GM21447 (cell line): ENCODE measurements around the gene MAGI1.
A peak's percentile ranks its signal among the peaks of the same experiment; 100 is the strongest.

ENCODE experiments used
- ATAC-seq: cut with Tn5 transposase; IDR thresholded peaks from one replicate; pipeline ENCODE4 v1.9.1; 2021; ENCODE audit not compliant: unreplicated experiment

The MAGI1 gene

GRCh38 chr3:65975032-65975431 lies 63.7 kb downstream of the MAGI1 start:
- no peak for ATAC-seq

- no peak for ATAC-seq
These were observed 64.2 kb downstream of the MAGI1 start for GRCh38 chr3:65974509-65974908.

DNA sequence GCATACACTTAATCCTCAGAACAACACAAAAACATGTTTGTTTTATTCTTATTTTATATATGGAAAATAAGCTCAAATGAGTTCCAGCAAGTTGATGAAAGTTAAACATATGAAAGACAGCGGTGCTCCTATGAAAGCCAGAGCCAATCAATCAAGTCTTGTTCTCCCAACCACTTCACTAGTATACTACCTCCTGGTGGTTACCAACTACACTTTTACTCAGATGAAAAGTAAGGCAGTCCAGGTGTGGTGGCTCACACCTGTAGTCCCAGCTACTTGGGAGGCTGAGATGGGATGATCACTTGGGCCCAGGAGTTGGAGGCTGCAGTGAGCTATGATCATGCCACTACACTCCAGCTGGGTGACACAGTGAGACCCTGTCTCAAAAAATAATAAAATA lies 66.0 kb downstream of the MAGI1 start:
- ATAC-seq: no peak

DNA sequence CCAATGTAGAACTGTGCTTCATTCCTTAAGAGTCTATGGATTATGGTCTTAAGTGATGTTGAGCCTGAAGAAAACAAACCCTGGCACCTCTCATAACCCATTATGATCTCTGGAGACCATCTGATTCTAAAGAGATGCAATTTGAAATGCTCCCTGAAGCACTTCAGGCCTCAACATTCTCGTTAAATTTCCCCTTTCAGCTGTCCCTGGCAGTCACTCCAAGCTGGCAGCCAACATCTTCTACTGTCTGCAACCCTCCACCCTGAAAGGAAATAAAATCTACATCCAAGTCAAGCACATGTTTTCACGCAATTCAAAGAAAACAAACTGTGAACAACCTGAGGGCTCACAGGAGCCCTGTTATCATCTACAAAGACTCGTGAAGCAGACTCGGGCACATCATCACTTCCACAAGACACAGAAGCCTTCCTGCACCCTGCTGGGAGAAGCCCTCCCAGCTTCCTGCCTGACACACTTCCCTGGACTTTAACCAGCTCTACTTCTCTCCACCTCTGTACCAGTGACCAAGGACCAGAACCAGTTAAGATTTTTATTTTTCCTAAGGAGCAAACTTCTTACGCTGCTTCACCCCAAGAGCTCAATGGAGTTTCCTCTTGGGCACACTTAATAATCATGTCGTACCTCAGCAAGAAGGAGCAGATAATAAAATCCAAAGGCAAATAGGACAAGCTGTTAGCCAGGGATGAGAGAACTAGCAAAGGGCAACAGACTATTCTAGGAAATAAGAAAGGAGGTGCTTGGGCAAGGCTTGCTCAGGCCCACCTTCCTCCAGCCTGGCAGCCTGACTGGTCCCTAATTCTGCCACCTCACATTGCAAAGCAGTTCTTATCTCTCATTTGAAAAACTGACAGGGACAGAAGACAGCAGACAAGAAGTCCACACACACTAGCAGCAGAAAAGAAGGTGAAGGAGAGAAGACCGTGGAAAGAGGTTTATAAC lies 67.1 kb downstream of the MAGI1 start:
- ATAC-seq: no peak

- no peak for ATAC-seq
These were observed 69.7 kb downstream of the MAGI1 start for GRCh38 chr3:65968996-65969395.

DNA sequence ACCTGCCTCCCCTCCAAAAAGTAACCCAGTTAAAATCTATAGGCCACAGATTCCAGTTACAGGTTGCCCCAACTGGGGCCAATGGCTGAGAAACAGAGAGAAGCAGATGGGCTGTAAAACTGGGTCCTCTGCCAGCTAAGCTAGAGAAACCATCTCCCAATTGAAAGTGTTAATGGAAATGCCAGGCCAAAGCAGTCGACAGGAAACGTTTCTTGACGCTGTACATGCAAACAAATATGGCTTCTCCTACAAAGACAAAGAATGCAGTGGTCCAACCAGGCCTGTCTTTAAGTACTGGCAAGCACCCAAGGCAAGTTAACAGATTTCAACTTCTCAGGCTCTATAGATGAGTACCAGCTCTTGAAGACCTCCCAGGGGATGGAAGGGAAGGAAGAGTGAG lies 71.3 kb downstream of the MAGI1 start:
- ATAC-seq: no peak

- no peak for ATAC-seq
These were observed 73.9 kb downstream of the MAGI1 start for GRCh38 chr3:65964838-65965237.

- ATAC-seq: peak; percentile 97
These were observed 74.7 kb downstream of the MAGI1 start for GRCh38 chr3:65963787-65964677.

GRCh38 chr3:65961733-65962132 lies 77.0 kb downstream of the MAGI1 start:
- no peak for ATAC-seq

DNA sequence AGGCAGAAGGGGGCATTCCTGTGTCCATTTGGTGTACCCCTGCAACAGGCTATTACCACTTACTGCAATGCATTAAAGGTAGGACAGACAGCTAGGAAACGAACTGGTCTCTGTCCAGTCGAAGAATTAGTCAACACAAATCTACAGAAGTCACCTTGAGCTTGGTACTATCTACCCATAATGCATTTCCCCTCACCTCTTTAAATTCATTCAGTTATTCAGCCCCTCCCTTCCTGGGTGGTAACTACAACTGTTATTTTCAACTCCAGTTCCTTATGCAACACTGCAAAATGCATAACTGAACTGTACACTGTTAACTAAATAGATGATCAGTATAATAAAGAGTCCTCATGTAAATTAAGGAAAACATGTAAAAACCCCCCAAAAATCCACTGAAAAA lies 77.6 kb downstream of the MAGI1 start:
- ATAC-seq: no peak

DNA sequence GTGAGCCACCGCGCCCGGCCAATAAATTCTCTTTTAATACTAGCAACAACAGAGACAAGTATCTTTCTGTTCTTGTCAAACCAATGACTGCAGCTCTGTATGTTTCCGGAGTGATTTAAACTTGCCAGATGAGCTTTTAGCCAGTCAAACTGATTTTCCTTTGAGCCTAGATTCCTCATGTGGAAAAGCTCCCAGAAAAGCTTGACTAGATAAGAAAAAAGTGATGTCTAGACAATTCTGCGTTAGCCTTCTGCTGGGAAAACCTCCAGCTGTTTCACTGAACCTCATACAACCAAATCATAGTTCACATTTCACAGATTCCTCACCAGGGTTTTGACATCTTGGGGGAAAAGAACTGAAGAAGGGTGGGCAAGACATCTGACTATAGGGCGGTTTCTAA lies 78.6 kb downstream of the MAGI1 start:
- no peak for ATAC-seq

DNA sequence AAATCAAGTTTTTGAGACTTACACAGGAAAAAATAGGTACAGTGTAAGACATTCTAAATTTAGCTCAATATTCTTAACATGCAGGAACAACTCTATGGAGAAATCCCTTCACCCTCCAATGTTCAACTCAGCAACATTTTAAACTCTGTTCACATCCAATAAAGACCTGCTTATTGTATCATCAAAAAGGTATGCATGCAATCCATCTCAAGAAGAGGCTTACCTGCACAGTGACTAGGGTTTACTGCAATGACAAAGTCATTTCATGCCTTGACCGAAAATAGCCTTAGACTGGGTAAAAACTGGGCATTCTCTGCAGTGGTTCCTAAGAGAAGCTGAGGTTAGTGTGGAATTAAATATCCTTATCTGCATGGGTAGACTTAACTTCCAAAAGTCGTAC lies 80.5 kb downstream of the MAGI1 start:
- no peak for ATAC-seq

GRCh38 chr3:65955792-65956477 lies 82.8 kb downstream of the MAGI1 start:
- no peak for ATAC-seq

DNA sequence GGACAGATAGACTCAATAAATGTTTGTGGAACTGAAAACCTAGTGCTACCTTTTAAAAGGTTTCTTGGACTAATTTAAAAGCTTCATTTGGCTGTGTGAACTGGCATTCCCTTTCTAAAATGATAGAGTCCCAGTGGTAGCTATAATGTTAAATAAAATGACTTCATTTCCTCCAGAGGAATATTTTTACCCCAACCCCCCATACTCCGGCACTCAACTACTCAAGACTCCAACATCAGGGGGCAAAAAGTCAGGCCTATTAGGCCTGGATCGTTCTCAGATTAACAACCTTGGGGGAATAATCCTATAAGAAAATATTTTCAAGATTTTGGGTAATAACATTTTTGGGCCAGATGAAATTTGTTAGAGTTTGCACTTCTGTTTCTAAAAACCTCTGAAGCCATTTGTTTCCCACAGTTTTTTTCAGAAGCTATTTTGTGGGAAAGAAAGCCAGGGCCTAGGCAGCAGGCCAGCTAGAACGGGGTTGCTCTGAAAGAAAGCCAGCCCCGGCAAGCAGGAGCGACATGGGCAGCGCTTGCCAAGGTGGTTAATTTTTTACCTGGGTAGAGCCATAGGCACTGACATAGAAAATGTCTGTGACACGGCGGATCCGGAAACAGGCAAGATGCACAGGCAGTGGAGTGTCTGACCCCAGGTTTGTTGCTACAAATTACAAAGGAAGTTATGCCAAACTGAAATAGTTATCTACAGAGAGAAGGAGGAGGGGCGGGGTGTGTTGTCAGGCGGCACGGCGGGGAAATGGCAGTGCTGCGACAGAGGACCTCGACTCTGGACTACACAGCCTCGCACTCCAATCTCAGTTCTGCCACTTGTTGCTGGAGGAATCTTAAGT lies 84.6 kb downstream of the MAGI1 start:
- no peak for ATAC-seq

- ATAC-seq: no peak
These were observed 85.4 kb downstream of the MAGI1 start for GRCh38 chr3:65953301-65953812.

DNA sequence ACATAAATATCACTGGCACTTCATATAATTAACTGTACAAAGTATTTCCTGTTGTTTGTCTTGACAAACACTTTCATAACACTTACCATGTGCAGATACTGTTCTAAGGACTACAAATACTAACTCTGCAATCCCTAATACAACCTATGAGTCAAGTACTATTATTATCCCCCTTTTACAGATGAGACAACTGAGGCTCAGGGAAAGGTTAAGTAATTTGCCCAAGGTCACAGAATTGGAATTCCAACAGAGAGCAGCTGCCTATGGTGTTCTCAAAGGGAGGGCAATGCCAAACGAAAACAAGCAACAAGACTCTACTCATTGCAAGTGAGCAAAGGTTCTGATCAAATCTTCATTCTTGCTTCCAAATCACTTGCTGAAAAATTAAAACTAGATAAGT lies 85.9 kb downstream of the MAGI1 start:
- ATAC-seq: no peak

DNA sequence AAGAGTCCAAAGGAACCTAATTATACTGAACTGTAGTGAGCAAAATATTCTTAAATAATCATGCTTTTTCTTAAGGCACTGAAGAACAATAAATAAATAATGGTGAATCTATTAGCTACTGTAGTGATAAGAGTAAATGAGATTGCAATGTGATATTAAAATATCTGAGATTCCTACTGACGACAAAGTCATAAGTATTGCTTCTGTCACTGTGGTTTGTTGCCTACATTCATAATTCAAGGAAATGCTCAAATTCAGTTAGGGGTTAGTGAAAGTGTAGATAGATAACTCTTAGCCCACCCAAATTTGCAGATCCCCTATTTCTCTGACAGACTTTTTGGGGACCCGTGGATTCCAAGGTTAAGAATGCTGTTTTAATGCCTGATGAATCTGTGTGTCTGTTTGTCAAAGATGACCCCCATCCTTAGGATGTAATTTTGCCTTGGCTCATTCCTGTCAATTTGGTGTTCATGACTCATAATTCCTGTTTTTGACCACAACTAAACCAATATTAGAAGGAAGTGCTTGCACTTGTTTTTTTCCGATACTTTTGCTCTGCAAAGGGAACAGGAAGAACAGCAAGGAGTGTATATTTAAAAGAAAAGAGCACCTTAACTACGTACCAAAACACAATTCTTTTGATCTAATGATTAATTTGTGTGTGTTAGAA lies 86.7 kb downstream of the MAGI1 start:
- no peak for ATAC-seq

DNA sequence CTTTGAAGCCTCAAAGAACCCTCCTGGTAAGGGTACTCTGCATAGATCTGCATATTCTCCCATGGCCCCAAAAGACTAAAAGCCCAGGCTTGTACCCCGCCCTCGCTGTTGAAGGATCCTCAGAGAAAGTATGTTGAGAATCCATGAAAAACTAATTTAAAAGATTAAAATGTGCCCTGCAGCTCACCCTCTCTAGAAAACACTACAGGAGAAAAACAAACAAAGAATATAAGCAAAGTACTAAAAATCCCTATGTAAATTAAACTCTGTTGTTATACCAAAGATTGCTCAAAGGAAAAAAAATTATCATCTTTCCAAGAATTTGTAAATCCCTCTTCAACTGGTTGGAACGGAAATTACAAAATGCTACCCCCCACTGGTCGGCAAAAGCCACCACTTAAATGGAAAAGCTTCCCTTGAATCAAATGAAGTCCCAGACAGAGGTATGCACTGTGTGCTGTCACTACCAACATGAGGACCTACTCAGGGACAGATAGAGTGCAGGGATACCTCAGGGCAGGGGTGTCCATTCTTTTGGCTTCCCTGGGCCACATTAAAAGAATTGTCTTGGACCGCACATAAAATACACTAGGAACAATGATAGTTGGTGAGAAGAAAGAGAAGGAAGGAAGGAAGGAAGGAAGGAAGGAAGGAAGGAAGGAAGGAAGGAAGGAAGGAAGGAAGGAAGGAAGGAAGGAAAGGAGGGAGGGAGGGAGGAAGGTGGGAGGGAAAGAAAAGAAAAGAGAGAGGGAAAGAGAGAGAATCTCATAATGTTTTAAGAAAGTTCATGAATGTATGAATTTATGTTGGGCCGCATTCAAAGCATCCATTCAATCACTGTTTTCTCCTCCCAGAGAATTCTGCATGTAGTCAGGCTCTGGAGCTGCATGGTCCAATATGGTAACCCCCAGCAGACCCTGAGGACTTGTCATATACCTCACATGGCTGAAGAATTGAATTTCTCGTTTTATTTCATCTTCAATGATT lies 88.1 kb downstream of the MAGI1 start:
- ATAC-seq: no peak
